NCI-H1930 (cell line): Measurements from ENCODE around the gene MTHFD2.
"Not testable (repeated sequence)": the region's sequence is repeated elsewhere in the genome, so short reads cannot be mapped to it uniquely, and the experiment has no call there.

Source experiments
- DNase-seq, 2 experiments: peaks; one replicate each; lab custom pipeline; 2025; lab: John Stamatoyannopoulos, UW

The MTHFD2 gene

GRCh38 chr2:74229865-74230264 lies 31.4 kb downstream of the MTHFD2 start:
- not testable (repeated sequence) for DNase-seq

GRCh38 chr2:74232426-74232825 lies 34.0 kb downstream of the MTHFD2 start:
- DNase-seq: no peak

- no peak for DNase-seq
Observed at GRCh38 chr2:74233648-74234047, 35.2 kb downstream of the MTHFD2 start.

GRCh38 chr2:74235041-74235440 lies 36.6 kb downstream of the MTHFD2 start:
- no peak for DNase-seq

DNA sequence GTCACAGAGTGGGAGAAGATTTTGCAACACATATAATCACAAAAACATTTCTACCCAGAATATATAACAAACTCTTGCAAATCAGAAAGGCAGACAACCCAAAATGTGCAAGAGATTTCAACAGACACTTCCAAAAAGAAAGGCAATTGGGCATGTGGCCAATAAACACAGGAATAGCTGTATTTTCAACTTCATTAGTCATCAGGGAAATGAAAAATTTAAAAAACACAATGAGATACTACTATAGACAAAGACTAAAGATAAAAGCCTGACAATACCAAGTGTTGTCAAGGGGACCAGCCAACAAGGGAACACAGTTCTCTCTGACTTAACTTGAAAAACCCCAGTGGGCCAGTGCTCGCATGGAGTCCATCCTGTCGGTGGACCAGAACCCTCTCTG lies 40.5 kb downstream of the MTHFD2 start:
- no peak for DNase-seq

DNA sequence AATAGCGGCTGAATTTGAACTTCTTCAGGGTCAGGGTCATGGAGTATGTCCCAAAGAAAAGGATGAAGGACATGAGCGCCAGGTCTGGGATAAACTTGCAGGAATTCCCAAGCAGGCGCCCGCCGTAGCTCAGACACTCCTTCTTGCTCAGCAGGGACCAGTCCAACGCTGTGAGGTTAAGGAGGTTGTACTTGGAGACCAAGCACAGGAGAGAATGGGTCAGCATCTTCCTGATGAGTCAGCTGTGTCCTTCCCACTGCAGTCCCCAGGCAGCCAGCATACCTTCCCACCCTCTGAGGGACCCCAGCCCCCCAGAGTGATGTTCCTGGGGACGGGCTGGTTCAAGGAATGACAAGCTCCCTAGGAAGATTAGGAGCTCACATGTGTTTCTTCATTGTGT lies 40.9 kb downstream of the MTHFD2 start:
- no peak for DNase-seq

DNA sequence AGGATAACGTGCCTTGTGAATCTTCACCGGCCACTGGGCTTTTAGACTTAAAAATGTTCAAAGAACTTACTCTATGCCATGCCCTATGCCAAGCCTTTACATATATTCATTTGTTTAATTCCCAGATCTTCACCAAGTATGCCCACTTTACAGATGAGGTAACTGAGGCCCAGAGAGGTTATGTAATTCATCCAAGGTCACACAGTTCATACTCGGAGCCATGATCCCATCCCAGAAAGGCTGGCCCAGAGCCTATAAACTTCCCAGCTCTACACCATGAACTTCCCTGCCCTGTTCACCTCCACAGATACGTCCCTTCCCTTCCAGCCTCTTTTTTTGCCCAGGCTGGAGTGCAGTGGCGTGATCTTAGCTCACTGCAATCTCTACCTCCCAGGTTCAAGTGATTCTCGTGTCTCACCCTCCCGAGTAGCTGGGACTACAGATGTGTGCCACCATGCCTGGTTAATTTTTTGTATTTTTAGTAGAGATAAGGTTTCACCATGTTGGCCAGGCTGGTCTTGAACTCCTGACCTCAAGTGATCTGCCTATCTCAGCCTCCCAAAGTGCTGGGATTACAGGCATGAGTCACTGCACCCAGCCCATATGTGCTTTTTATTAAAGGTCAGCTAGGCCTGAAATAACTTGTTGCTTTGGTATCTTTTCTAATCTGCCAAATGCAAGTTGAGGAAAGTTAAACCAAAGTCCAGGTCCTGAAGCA lies 44.1 kb downstream of the MTHFD2 start:
- DNase-seq: no peak

- DNase-seq: no peak
Observed at GRCh38 chr2:74244286-74244685, 45.9 kb downstream of the MTHFD2 start.

DNA sequence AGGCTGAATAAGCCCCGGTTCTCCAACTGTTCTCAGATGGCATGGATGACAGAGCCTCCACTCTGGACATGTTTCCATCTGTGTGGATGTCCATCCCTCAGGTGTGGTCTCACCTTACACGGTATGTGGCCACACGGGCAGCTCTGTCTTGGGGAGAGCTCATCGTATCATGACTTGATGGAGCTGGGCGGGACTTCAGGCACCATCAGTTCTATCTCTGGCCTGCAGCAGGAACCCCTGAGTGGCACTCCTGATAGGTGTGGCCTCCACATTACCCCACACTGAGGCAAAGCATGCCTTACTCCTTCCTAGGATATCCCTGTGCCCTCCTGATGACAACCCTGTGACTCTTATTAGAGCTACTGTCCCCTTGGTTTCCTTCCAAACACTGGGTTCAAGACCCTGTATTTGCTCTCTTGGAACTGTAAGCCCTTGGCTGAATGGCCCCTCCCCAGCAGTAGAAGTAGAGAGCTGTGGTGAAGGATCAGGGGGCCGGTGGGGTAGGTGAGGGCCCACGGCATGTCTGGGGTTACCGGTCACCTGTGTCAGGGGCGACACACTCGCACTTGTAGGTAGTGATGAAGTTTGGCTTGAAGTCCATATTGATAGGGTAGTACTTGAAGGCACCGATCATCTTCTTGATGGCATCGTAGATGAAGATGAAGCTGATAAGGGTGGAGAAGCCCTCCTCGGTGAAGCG lies 48.2 kb downstream of the MTHFD2 start:
- DNase-seq: no peak

- no peak for DNase-seq
Observed at GRCh38 chr2:74249406-74250122, 51.1 kb downstream of the MTHFD2 start.

DNA sequence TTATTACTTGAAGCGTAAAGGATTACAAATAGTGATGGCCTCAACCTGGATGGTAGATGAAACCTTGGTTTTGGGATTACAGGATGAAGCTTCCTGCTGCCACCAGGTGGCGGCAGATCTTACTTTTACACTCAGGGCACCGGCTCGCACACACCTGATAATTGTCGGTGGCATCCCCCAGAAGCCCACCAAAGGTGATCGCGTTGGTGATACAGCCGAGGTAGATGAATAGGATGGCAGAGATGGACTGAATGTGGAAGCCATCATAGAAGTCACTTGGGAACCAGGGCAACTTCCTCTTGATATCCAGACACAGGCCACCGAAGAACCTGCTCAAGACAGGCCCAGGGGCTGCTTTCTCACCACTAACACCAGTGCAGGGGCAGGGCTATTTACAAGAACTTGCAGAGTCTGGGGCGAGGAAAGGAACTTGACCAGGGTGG lies 51.8 kb downstream of the MTHFD2 start:
- DNase-seq: peak; percentile 7 to 47

DNA sequence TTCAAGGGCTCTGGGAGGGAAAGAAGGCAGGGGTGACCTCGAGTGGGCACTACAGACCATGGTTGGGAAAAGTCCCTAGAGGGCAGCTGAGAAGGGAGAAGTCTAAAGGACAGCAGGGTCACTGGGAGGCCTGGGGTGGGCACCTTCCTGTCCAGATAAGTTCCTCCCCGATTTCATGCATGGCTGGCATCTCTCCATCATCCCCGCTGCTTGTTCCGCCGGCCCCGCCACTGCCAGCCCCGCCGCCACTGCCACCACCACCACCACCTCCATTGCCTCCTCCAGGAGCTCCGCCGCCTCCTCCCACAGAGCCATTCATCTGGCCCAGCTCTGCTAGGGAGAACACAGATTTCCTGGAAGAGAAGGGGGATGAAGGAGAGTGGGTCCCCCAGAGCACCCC lies 53.6 kb downstream of the MTHFD2 start:
- DNase-seq: no peak

DNA sequence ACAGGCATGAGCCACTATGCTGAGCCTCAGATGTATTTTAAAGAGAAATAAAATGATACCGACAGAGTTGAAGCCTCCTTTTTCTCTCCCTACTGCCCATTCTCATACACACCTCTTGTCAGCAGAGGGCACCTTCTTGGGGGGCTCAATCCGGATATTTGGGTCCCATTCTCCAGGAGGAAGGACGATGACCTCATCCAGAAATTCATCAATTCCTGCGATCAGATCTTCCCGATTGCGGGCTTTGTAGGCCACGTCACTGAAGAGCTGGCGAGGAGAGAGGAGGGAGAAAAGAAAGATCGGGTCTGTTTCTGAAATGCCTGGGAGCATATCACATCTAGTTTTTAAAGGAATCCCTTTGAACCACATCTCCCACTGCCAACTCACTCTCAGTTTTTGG lies 54.4 kb downstream of the MTHFD2 start:
- no peak for DNase-seq

- DNase-seq: no peak
Observed at GRCh38 chr2:74253306-74253970, 55.0 kb downstream of the MTHFD2 start.

- DNase-seq: no peak
Observed at GRCh38 chr2:74253971-74254310, 55.5 kb downstream of the MTHFD2 start.

DNA sequence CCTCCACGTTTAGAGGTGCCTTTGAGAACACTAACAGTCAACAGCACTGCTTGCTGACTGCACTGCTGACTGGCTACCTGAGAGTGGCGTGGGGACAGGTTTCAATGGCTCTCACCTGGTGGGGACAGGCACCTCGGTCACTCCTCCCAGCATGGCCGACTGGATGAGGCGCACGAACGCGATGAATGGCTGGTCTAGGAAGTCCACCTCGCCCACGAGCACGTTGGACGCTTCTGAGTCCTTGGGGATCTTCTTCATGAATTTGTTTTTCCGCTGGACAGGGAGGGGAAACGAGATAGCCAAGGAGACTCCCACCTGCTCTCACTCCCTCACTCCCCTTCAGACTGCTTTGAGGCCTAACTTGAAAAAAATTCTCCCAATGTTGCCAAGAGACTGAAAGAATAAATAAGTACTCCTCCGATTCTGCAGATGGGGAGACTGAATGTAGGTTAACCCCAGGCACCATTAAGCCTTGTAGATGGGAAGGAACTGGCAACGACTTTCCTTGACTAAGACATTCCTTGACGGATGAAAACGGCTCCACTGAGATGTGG lies 57.3 kb downstream of the MTHFD2 start:
- DNase-seq: no peak

DNA sequence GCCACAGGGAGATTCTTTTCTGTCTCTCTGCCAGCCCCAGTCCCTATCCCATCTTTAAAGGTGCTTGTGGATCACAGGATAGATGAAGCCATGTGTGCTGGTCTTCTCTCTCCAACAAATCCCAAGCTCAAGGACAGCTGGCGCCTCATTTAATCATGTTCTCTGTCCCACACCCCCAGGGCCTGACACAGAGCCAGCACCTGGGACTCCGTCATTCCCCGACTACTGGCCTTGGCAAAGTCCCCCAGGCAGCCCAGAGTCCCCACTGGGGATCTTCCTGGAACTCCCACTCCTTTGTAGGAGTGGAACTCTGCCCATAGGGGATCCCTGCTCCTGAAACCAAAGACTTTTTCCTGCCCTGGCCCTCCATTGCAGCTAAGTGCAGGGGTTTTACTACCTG lies 60.8 kb downstream of the MTHFD2 start:
- DNase-seq: no peak

DNA sequence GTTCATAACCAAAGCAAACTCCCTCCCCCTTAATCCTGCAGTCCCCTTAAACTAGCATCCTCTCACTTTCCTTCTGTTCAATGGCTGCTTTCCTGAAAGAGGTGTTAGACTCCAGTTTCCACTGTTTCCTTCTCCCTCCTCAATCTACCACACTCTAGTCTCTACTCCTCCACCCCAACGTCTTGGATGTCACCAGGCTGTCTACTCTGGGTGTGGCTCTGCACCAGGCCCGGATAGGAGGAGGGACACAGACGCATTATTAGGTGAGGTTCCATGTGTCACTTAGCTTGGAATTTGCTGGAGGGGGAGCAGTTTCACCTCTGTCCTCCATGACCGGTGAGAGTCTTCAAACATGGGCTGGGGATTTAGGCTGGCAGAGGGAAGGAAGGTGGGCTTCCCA lies 61.3 kb downstream of the MTHFD2 start:
- no peak for DNase-seq

- no peak for DNase-seq
Observed at GRCh38 chr2:74260495-74260894, 62.1 kb downstream of the MTHFD2 start.

- DNase-seq: peak in 1 of 2 experiments; percentile 36
Observed at GRCh38 chr2:74261204-74261864, 62.9 kb downstream of the MTHFD2 start.

- no peak for DNase-seq
Observed at GRCh38 chr2:74262681-74263080, 64.3 kb downstream of the MTHFD2 start.

DNA sequence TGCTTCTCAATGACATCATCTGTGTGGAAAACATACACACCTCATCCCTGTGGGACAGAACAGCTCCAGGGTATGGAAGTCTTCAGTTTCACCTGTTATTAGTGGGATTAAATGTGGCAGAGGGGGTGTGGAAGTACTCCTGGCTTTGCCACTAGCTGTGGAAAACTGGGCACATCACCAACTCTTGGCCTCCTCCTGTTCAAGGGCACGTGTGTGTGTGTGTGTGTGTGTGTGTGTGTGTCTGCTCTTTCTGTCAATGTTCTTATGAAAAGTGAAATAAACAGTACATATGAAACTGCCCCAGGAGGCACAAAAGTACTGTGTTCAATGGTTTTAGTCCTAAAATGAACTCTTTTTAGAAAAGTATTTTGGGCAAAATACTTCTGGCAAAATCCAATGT lies 65.9 kb downstream of the MTHFD2 start:
- DNase-seq: no peak
